HG03108 (cell line): ENCODE results near the gene HS3ST5.

Experiments
- ATAC-seq: cut with Tn5 transposase; IDR thresholded peaks from one replicate; pipeline ENCODE4 v1.9.1; 2021; ENCODE audit warnings: moderate library complexity; ENCODE audit not compliant: unreplicated experiment

HS3ST5 gene, protein sequence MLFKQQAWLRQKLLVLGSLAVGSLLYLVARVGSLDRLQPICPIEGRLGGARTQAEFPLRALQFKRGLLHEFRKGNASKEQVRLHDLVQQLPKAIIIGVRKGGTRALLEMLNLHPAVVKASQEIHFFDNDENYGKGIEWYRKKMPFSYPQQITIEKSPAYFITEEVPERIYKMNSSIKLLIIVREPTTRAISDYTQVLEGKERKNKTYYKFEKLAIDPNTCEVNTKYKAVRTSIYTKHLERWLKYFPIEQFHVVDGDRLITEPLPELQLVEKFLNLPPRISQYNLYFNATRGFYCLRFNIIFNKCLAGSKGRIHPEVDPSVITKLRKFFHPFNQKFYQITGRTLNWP

GRCh38 chr6:114342826-114343781 is at the start of gene HS3ST5:
HS3ST5 (minus strand) TSS chr6:114343023; CDS start chr6:114062845, 280,178 bp downstream.
- ATAC-seq: no peak

DNA sequence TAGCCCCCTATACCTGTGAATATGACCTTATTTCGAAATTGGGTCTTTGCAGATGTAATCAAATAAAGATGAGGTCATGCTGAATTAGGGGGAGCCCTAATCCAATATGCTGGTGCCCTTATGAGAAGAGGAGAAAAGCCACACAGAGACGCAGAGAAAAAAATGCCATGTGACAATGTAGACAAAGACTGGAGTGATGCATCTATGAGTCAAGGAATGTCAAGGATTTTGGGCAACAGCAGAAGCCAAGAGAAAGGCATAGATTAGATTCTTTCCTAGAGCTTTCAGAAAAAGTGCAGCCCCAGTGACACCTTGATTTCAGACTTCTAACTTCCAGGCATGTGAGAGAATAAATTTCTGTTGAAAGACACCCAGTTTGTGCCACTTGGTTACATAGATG is 47.4 kb upstream of the HS3ST5 start:
- no peak for ATAC-seq

DNA sequence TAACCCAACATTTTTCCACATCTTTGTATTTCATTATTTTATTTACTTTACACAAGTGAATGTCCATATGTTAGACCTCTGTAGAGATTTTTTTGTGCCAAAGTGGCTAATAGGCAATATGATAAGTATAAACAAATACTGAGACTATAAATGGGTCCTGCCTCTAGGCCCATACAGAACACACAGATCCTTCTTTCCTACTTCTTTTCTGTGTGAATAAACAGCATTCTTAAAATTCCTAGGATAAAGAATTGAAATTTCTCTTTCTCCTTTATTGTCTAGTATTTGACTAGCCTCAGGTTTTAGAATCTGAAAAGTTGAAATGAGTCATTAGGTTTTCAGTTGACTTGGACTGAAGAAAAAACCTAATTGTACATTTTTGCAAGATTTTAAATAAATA is 46.3 kb upstream of the HS3ST5 start:
- ATAC-seq: no peak

GRCh38 chr6:114382406-114382805 is 39.6 kb upstream of the HS3ST5 start:
- ATAC-seq: no peak

GRCh38 chr6:114377881-114378280 is 35.1 kb upstream of the HS3ST5 start:
- ATAC-seq: no peak

- no peak for ATAC-seq
Measured at GRCh38 chr6:114376611-114377175, 33.9 kb upstream of the HS3ST5 start.

- ATAC-seq: no peak
Measured at GRCh38 chr6:114375541-114376192, 32.8 kb upstream of the HS3ST5 start.

GRCh38 chr6:114367315-114367961 is 24.6 kb upstream of the HS3ST5 start:
- no peak for ATAC-seq

DNA sequence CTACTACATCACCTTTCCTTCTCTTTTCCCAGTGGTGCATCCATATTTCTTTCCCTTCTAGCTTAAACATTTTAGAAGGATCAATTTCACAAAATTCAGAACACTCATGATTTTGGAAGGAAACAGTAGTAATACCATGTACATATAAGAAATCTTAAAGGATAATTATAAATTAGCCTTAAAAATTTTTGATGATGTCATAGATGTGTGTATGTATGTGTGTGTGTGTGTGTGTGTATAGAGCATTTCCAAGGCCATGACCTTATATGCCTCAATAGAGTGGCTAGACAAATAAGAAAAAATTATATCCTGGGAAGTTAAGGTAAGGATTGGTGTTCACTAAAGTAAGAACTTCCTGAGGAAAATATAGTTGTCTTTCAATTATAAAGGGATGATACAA is 24.1 kb upstream of the HS3ST5 start:
- no peak for ATAC-seq

DNA sequence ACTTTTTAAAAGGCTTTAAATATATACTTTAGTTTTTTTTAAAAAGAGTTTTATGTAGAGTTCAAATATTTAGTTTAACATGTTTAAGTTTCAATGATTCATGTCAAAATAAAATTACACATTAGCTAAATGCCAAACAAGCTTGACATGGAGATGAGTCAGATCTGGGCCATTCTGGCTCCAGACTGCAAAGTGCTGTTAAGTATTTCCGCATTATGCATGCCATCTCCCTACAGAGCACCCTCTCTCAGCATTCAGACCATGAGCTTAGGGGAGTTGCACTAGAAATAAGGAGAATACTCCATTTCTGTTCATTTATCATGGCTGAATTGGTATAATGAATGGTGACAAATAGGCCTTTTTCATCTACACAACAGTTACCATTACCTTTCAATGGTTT is 21.5 kb upstream of the HS3ST5 start:
- ATAC-seq: no peak

DNA sequence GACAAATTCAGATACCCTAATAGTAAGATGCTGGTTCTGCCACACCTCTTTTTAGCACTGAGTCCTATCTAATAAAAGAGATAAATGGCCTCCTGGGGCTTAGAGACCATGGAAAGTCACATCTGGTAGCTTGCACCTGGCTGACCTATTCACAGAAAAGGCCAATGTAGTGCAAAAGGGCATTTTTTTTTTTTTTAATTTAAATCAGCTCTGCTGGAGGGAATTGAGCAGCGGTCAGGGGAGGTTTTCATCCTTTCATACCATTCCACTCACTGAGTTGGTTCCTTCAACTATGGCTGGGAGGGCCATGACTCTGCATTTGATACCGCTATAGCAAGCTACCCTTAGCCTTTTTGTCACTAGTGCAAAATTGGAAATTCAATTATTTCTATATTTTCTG is 20.1 kb upstream of the HS3ST5 start:
- ATAC-seq: no peak

DNA sequence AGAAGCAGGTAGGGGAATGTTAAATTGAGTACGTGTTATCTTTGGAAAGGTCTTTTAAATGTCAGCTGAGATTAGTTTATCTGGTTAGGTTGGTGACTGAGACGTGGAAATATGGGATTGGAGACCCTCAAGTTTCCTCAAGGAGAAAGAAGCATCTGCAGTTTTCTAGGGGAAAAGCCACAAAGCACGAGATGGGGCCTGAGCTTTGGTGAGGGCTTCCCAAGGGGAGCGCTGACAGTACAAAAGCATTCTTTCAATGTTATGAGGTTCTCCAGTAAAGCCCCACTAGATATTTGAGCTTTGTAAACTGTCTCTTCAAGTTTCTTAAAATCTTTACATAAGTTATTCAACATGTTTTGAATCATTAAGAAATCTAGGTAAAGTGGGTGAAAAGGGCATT is 19.6 kb upstream of the HS3ST5 start:
- no peak for ATAC-seq

DNA sequence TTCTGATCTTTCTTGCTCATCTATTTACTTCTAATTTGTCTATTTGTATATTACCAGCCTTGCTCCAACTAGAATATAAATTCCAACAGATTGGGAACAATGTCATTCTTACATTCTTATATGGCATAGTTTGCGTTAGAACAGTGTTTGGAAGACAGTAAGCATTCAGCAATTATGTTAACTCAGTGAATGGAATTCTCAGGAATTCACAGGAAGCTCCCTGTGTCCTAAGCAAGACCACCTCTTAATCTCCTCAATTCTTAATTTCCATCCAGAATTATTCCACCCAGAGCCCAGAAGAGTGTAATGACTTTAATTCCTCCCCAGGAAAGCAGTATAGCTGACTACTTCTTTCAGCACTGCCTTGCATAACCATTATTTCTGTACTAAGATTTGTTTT is 18.2 kb upstream of the HS3ST5 start:
- ATAC-seq: no peak

DNA sequence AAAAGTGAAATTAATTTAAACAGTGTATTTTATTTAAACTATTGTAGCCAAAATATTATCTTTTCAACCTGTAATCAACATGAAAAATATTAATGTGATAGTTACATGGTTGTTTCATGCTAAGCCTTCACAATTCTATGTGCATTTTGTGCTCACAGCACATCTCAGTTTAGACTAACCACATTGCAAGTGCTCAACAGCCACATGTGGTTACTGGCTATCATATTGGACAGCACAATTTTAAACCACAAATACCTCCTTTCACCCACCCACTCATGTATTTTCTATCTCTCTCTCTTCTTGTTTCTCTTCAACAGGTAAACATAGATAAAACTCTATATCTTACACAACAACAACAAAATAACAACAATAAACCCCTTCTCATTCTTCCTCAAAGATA is 12.5 kb upstream of the HS3ST5 start:
- no peak for ATAC-seq

DNA sequence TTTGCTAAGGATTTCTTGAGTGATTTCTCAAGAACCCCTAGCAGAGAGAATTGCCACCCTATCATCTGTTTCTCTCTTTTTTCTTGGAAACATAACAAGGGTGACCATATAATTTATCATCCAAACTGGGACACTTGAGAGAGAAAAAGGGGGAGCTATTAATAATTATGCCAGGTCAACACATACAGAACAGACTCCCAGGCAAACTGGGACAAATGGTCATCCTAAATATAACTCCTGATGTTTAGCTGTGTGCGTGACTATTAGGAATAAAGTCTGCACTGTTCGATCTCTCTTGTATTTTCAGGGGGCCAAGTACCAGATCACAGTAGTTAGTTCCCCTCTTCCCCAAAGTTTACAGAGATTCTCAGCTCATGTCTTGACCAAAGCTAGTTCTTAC is 11.7 kb upstream of the HS3ST5 start:
- no peak for ATAC-seq

DNA sequence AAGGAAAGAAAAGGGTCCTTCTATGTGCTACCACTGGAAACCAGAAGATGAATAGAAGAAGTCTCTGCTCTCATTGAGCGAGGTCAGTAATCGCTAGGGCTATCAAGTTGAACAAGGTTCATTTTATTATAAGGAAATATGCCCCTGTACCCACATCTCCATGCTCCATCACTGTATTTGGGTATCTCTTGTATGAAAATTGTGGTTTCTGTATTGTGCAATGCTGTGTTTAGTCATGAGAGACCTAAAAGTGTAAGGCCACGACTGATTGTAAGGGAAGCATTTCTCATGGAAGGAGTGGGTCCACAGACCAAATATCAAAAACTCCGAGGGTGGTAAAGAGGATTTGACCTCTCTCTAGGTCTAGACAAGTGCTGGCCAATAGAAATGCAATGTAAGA is 3.6 kb upstream of the HS3ST5 start:
- no peak for ATAC-seq

DNA sequence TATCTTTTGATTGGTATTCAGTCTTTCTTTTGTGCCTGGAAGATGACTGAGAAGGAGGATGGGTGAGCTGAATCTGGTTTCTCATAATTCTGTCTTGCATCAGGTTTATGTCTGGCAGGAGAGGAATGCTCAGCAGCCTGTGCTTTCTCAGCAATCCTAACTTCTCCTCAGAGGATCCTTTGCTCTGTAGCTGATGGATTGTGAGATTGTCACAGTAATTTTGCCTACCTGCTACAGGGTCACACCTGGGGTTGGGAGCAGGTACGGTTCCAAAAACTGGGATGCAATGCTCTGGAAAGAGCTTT is 2.1 kb upstream of the HS3ST5 start:
- ATAC-seq: no peak

DNA sequence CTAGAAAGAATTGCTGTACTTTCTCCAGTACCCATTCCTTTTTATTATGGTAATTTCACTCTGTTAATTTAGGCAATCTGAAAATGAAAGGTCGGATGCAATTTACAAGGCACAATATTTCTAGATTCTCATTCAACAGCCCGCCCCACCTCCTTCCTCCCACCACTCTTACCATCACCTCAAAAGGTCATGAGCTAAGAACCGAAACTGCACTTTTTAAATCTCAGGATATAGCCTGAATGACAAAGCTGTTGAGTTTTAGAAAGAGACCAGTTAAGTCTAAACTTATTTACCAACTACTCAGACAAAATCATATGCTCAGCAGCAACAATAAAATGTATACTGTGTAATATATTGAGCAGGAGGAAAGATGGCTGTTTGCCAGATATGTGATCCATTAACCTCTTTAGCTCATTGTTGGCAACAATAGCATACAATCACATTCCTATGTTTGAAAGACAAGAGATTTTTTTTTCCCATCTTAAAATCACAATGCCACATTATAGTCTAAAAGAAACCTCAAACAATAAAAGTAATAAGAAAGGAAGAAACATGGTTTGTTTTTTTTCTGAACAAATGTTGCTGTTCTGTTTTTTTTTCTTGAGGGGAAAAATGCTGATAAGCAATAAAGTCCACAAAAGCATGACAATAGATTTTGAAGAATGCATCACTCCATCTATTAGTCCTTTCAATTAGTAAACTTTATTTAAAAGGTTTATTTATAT is 1.6 kb upstream of the HS3ST5 start:
- ATAC-seq: no peak

- ATAC-seq: no peak
Measured at GRCh38 chr6:114343782-114344144, 940 bp upstream of the HS3ST5 start.

DNA sequence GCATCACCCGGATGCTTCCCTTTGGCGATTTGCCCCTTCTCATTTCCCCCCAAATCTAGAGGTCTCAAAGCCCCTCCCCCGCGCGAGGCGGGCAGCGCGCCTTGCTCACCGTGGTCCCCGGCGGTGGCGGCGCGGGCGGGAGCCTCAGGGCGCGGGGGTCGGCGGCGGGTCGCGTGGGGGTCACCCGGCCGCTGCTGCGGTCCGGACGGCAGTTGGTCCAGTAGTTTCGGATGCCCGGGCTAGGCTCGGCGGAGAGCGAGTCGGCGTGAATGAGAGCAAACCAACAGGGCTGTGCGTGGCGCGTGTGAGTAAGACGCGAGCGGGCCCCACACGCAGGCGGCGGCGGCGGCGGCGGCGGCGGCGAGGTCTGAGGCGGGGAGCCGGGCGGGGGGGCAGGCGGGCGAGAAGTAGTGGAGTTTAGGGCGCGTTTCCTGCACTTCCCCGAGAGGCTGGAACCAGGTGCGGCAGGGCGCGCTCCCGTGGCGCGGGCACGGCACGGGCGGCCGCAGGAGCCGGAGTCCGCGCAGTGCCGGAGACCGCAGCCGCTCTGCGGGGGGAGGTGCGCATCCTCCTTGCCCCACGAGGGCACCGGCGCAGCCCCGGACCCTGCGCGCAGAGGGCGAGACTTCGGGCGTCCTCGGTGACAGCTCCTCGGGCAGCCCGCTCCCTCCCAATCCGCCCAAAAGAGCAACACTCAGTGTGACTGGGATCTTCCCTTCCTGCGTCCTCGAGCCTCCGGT is 567 bp downstream of the HS3ST5 start:
- no peak for ATAC-seq
